ENCODE data around the gene P2RX3. TPM values are rescaled to one million over a fixed set of nuclear protein-coding genes. Genes with fewer than 3 reads are reported as not detected.

The P2RX3 gene
- total and polyA plus RNA-seq, 2 experiments from 2014 or later, result not detected

- Histone ChIP-seq H3K79me2 (no peaks in the 10 kb centered on the region), H3K4me1 (ENCODE audit: insufficient read depth) (no peaks in the 10 kb centered on the region), H4K20me1 (ENCODE audit: insufficient read depth, poor library complexity, severe bottlenecking) (no peaks in the 10 kb centered on the region), H3K9me3 (ENCODE audit: low read depth) (no peaks in the 10 kb centered on the region), H3K4me2 (no peak overlapping the region), H3K9me2 (replicated peaks; ENCODE audit: insufficient read depth) (no peaks in the 10 kb centered on the region), H3K36me3 (replicated peaks; ENCODE audit: insufficient read depth, low read depth) (no peaks in the 10 kb centered on the region), H3K4me3 (no peak overlapping the region), H2AFZ (no peak overlapping the region), H3K27me3 (no peaks in the 10 kb centered on the region), H3K27ac (no peak overlapping the region)
- no peak for TF ChIP-seq EZH2phosphoT487 (IDR thresholded peaks at IDR 0.05; ENCODE audit: low read depth, severe bottlenecking, unreplicated experiment)
- no peak for TF ChIP-seq CTCF (IDR thresholded peaks at IDR 0.05; ENCODE audit: poor library complexity)
- no peak for TF ChIP-seq EZH2 (IDR thresholded peaks at IDR 0.05; ENCODE audit: borderline replicate concordance)
- 94% methylated on average over 14 of the region's 14 CpGs for WGBS (ENCODE audit: low lambda C conversion rate, missing lambda C conversion rate)
- DNase-seq (ENCODE audit: low spot score), result no peak
Measured at GRCh38 chr11:57348636-57349313, 10.6 kb downstream of the P2RX3 start.

- H3K27ac ChIP-seq, result no peak overlapping the region
- no peaks in the 10 kb centered on the region for H3K9me2 ChIP-seq (replicated peaks; ENCODE audit: insufficient read depth)
- TF ChIP-seq EZH2phosphoT487 (IDR thresholded peaks at IDR 0.05; ENCODE audit: low read depth, severe bottlenecking, unreplicated experiment) (no peak), CTCF (IDR thresholded peaks at IDR 0.05; ENCODE audit: poor library complexity) (peak; percentile 82), EZH2 (IDR thresholded peaks at IDR 0.05; ENCODE audit: borderline replicate concordance) (no peak)
- no peaks in the 10 kb centered on the region for H3K4me1 ChIP-seq (ENCODE audit: insufficient read depth)
- no peaks in the 10 kb centered on the region for H3K9me3 ChIP-seq (ENCODE audit: low read depth)
- H3K4me3 ChIP-seq, result no peak overlapping the region
- peak; percentile 74 for DNase-seq (ENCODE audit: low spot score)
- H3K27me3 ChIP-seq, result no peaks in the 10 kb centered on the region
- H2AFZ ChIP-seq, result no peak overlapping the region
- H3K79me2 ChIP-seq, result no peaks in the 10 kb centered on the region
- WGBS (ENCODE audit: low lambda C conversion rate, missing lambda C conversion rate), result 21% methylated on average over 31 of the region's 31 CpGs
- H3K36me3 ChIP-seq (replicated peaks; ENCODE audit: insufficient read depth, low read depth), result no peaks in the 10 kb centered on the region
- no peaks in the 10 kb centered on the region for H4K20me1 ChIP-seq (ENCODE audit: insufficient read depth, poor library complexity, severe bottlenecking)
- peak overlapping the region; percentile 72 for H3K4me2 ChIP-seq
Measured at GRCh38 chr11:57349491-57350274, 11.5 kb downstream of the P2RX3 start.

GRCh38 chr11:57353036-57353435, 14.9 kb downstream of the P2RX3 start:
- Histone ChIP-seq H3K9me3 (ENCODE audit: low read depth) (no peaks in the 10 kb centered on the region), H3K36me3 (replicated peaks; ENCODE audit: insufficient read depth, low read depth) (no peaks in the 10 kb centered on the region), H3K27ac (no peak overlapping the region), H3K4me2 (no peak overlapping the region), H3K4me3 (no peak overlapping the region), H3K27me3 (no peaks in the 10 kb centered on the region), H3K79me2 (no peaks in the 10 kb centered on the region), H4K20me1 (ENCODE audit: insufficient read depth, poor library complexity, severe bottlenecking) (no peaks in the 10 kb centered on the region), H2AFZ (no peak overlapping the region), H3K4me1 (ENCODE audit: insufficient read depth) (no peaks in the 10 kb centered on the region), H3K9me2 (replicated peaks; ENCODE audit: insufficient read depth) (no peaks in the 10 kb centered on the region)
- TF ChIP-seq EZH2 (IDR thresholded peaks at IDR 0.05; ENCODE audit: borderline replicate concordance) (no peak), CTCF (IDR thresholded peaks at IDR 0.05; ENCODE audit: poor library complexity) (no peak), EZH2phosphoT487 (IDR thresholded peaks at IDR 0.05; ENCODE audit: low read depth, severe bottlenecking, unreplicated experiment) (no peak)
- WGBS (ENCODE audit: low lambda C conversion rate, missing lambda C conversion rate), result 60% methylated on average over 5 of the region's 5 CpGs
- DNase-seq (ENCODE audit: low spot score), result no peak
